PFSK-1 (cell line): ENCODE measurements around the gene EREG.

ENCODE experiments used
- POLR2AphosphoS5 ChIP-seq: IDR thresholded peaks from 2 replicates; pipeline ENCODE4 v1.6.1; 2012; ENCODE audit warnings: low read depth, mild to moderate bottlenecking, control low read depth, low read length, moderate library complexity
- SIN3A ChIP-seq: IDR thresholded peaks from 2 replicates; pipeline ENCODE4 v1.6.1; 2012; ENCODE audit warnings: mild to moderate bottlenecking, low read length, moderate library complexity, borderline replicate concordance; ENCODE audit not compliant: insufficient read depth
- TAF1 ChIP-seq: IDR thresholded peaks from 2 replicates; pipeline ENCODE4 v1.6.1; 2012; ENCODE audit warnings: low read length, control low read depth, borderline replicate concordance; ENCODE audit not compliant: insufficient read depth

DNA sequence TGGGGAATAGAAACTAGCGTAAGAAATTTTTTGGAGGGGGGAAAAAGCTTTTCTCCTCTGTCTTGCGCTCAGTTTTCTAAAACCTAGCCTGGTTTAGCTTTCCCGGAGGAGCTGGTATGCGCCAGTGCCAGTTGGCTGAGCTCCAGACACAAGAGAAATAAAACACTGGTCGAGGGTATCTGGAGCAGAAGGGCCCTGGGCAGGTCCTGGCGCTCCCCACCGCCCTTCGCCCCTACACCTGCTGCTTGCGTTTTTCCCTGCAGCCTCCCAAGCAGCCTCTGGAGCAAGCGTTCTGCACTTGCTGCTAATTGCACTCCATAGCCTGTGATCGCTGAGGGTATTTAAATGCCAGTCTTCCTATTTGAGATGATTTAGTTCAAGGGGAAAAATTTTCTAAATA, 816 bp downstream of the EREG start:
- TF ChIP-seq TAF1, result no peak
- TF ChIP-seq POLR2AphosphoS5, result no peak
- TF ChIP-seq SIN3A, result no peak
